H1 (cell line): Measurements from ENCODE around the gene MPPED2. TPM values are rescaled to one million over a fixed set of nuclear protein-coding genes. Genes with fewer than 3 reads are reported as not detected.

ENCODE experiments used
- CTCF ChIA-PET: fragments of 300-600 bp; sonication (Branson Sonifier 250); formaldehyde crosslinking; loops from one replicate; lab custom pipeline; 2021; ENCODE audit not compliant: partially characterized antibody; lab: Charles Lee
- POLR2A ChIA-PET: fragments of 300-600 bp; sonication (Branson Sonifier 250); formaldehyde crosslinking; loops from one replicate; lab custom pipeline; 2021; ENCODE audit warnings: inconsistent platforms; ENCODE audit not compliant: partially characterized antibody; lab: Charles Lee
- DNase-seq, 2 experiments: peaks; one replicate each; pipeline versions ENCODE4 v3.0.0 to v3.0.0-alpha.2; 2010 to 2022; ENCODE audit warnings: low spot score in 2 of 2, low read depth in 1 of 2, mixed read lengths in 1 of 2
- FAIRE-seq: peaks from 2 replicates; lab custom pipeline; 2011; peaks lifted over from hg19 to GRCh38; lab: Jason Lieb, UNC
- H2AFZ ChIP-seq: 2 replicates; pipeline ENCODE4 v1.8.1; 2012; ENCODE audit warnings: low read length, inconsistent platforms
- H2AK5ac ChIP-seq: 2 replicates; pipeline ENCODE4 v1.6.1; 2013; ENCODE audit warnings: low read depth, low read length
- H2BK120ac ChIP-seq: replicated peaks from 2 replicates; pipeline ENCODE3; 2013; ENCODE audit warnings: low read depth, low read length, inconsistent platforms
- H2BK12ac ChIP-seq: 2 replicates; pipeline ENCODE4 v1.6.1; 2013; ENCODE audit warnings: low read depth, low read length
- H2BK15ac ChIP-seq: 2 replicates; pipeline ENCODE4 v1.6.1; 2013; ENCODE audit warnings: low read length
- H2BK20ac ChIP-seq: 2 replicates; pipeline ENCODE4 v1.6.1; 2013; ENCODE audit warnings: low read length
- H2BK5ac ChIP-seq: 2 replicates; pipeline ENCODE4 v1.6.1; 2013; ENCODE audit warnings: low read depth, low read length
- H3K14ac ChIP-seq: 2 replicates; pipeline ENCODE4 v1.6.1; 2013; ENCODE audit warnings: inconsistent platforms; ENCODE audit not compliant: insufficient read length
- H3K18ac ChIP-seq: 2 replicates; pipeline ENCODE4 v1.6.1; 2013; ENCODE audit warnings: low read length; ENCODE audit errors: extremely low read depth
- H3K23ac ChIP-seq: 2 replicates; pipeline ENCODE4 v1.6.1; 2013; ENCODE audit warnings: inconsistent platforms; ENCODE audit not compliant: insufficient read length
- H3K23me2 ChIP-seq: 2 replicates; pipeline ENCODE4 v1.6.1; 2013; ENCODE audit warnings: low read depth, low read length
- H3K27ac ChIP-seq: 2 replicates; pipeline ENCODE4 v1.6.1; 2011; ENCODE audit warnings: low read depth, low read length, inconsistent platforms
- H3K27me3 ChIP-seq, 4 experiments: replicated peaks in 1 of 4; 1 replicate in 1 of 4; 2 replicates in 3 of 4; pipeline versions ENCODE4 v1.6.1 to v1.8.1; 2011 to 2013; ENCODE audit warnings: low read length in 3 of 4, mild to moderate bottlenecking in 3 of 4, inconsistent platforms in 2 of 4, mixed read lengths in 2 of 4, moderate library complexity in 1 of 4; ENCODE audit not compliant: control insufficient read depth in 3 of 4, insufficient read depth in 3 of 4; ENCODE audit errors: extremely low read depth in 1 of 4
- H3K36me3 ChIP-seq, 4 experiments: 2 replicates each; pipeline versions ENCODE4 v1.6.1 to v1.8.1; 2011 to 2013; ENCODE audit warnings: mild to moderate bottlenecking in 4 of 4, low read length in 3 of 4, moderate library complexity in 2 of 4, control low read depth in 1 of 4, inconsistent platforms in 1 of 4; ENCODE audit not compliant: insufficient read depth in 4 of 4, control insufficient read depth in 2 of 4
- H3K4ac ChIP-seq: replicated peaks from 2 replicates; pipeline ENCODE3; 2013; ENCODE audit warnings: low read length, low read depth, mixed read lengths, inconsistent platforms; ENCODE audit not compliant: insufficient read length
- H3K4me1 ChIP-seq, 4 experiments: replicated peaks in 1 of 4; 1 replicate in 1 of 4; 2 replicates in 3 of 4; pipeline versions ENCODE4 v1.6.1 to v1.8.1; 2011 to 2013; ENCODE audit warnings: low read length in 3 of 4, inconsistent platforms in 2 of 4, mixed read lengths in 1 of 4; ENCODE audit not compliant: insufficient read depth in 4 of 4, control insufficient read depth in 3 of 4
- H3K4me2 ChIP-seq, 2 experiments: 2 replicates each; pipeline versions ENCODE4 v1.6.1 to v1.8.1; 2011 to 2013; ENCODE audit warnings: low read depth in 2 of 2, low read length in 2 of 2, control low read depth in 1 of 2, inconsistent platforms in 1 of 2, mild to moderate bottlenecking in 1 of 2; ENCODE audit not compliant: insufficient read depth in 1 of 2
- H3K4me3 ChIP-seq, 4 experiments: fragments of 200-600, 300-600 bp in 1 of 4; sonication (generic), shearing (Covaris generic), sonication (Bioruptor Twin) in 1 of 4; 2 replicates each; pipeline versions ENCODE4 v1.5.1 to v1.8.1; 2011 to 2016; ENCODE audit warnings: low read length in 4 of 4, low read depth in 3 of 4, control low read depth in 2 of 4, inconsistent platforms in 2 of 4, mild to moderate bottlenecking in 2 of 4, mixed read lengths in 1 of 4, moderate library complexity in 1 of 4; ENCODE audit not compliant: insufficient read depth in 2 of 4; ENCODE audit errors: extremely low read depth in 1 of 4
- H3K56ac ChIP-seq: replicated peaks from 2 replicates; pipeline ENCODE3; 2013; ENCODE audit warnings: low read depth, mild to moderate bottlenecking, mixed read lengths, low read length, inconsistent platforms; ENCODE audit not compliant: insufficient read length
- H3K79me1 ChIP-seq: 2 replicates; pipeline ENCODE4 v1.6.1; 2013; ENCODE audit warnings: low read depth, low read length, control low read depth
- H3K79me2 ChIP-seq, 2 experiments: 2 replicates each; pipeline versions ENCODE4 v1.6.1 to v1.8.1; 2012 to 2013; ENCODE audit warnings: low read length in 2 of 2, mild to moderate bottlenecking in 2 of 2, inconsistent platforms in 1 of 2; ENCODE audit not compliant: insufficient read depth in 2 of 2, control insufficient read depth in 1 of 2
- H3K9ac ChIP-seq, 4 experiments: replicated peaks in 1 of 4; 1 replicate in 1 of 4; 2 replicates in 3 of 4; pipeline versions ENCODE4 v1.6.1 to v1.8.1; 2011 to 2013; ENCODE audit warnings: low read depth in 3 of 4, low read length in 3 of 4, control low read depth in 2 of 4, mild to moderate bottlenecking in 2 of 4, moderate library complexity in 2 of 4, inconsistent platforms in 1 of 4; ENCODE audit errors: extremely low read depth in 1 of 4
- H3K9me3 ChIP-seq, 2 experiments: 2 replicates each; pipeline versions ENCODE4 v1.6.1 to v1.8.1; 2012 to 2013; ENCODE audit warnings: mild to moderate bottlenecking in 2 of 2, moderate library complexity in 2 of 2, control low read depth in 1 of 2, inconsistent platforms in 1 of 2, low read depth in 1 of 2, low read length in 1 of 2, mixed read lengths in 1 of 2; ENCODE audit not compliant: insufficient read depth in 2 of 2
- H4K20me1 ChIP-seq, 2 experiments: replicated peaks in 1 of 2; 2 replicates each; pipeline versions ENCODE3 to v1.8.1; 2011 to 2013; ENCODE audit warnings: inconsistent platforms in 2 of 2, low read length in 2 of 2, mild to moderate bottlenecking in 1 of 2; ENCODE audit not compliant: insufficient read depth in 2 of 2, control insufficient read depth in 1 of 2
- H4K5ac ChIP-seq: 2 replicates; pipeline ENCODE4 v1.6.1; 2013; ENCODE audit warnings: low read length, low read depth, mixed read lengths, inconsistent platforms; ENCODE audit not compliant: insufficient read length
- H4K8ac ChIP-seq: 2 replicates; pipeline ENCODE4 v1.8.0; 2013; ENCODE audit warnings: mild to moderate bottlenecking, moderate library complexity, low read length, inconsistent platforms; ENCODE audit not compliant: insufficient read depth; ENCODE audit errors: extremely low read depth
- H4K91ac ChIP-seq: replicated peaks from 2 replicates; pipeline ENCODE3; 2013; ENCODE audit warnings: low read length, mixed read lengths, inconsistent platforms; ENCODE audit not compliant: insufficient read length
- CEBPB ChIP-seq: IDR thresholded peaks from 2 replicates; pipeline ENCODE4 v1.6.1; 2012; ENCODE audit warnings: low read depth, low read length
- GTF2F1 ChIP-seq: IDR thresholded peaks from 2 replicates; pipeline ENCODE4 v1.6.1; 2012; ENCODE audit warnings: low read depth, low read length, improper control_type of control experiment, borderline replicate concordance
- JUND ChIP-seq: IDR thresholded peaks from 2 replicates; pipeline ENCODE4 v1.6.1; 2011; ENCODE audit warnings: mild to moderate bottlenecking, improper control_type of control experiment, low read length
- WGBS, 2 experiments: shearing (Covaris generic) in 1 of 2; methylation state at CpG; one replicate each; pipeline versions ENCODE4 v1.1.6 to v1.1.7; 2013 to 2015; ENCODE audit warnings: low lambda C conversion rate in 2 of 2, mixed read lengths in 2 of 2, inconsistent platforms in 1 of 2, low coverage in 1 of 2, missing lambda C conversion rate in 1 of 2; ENCODE audit not compliant: insufficient replicate concordance in 2 of 2, insufficient coverage in 1 of 2, insufficient read length in 1 of 2; ENCODE audit errors: extremely low coverage in 1 of 2, missing lambda C conversion rate in 1 of 2; 5-methylcytosine and 5-hydroxymethylcytosine counted together
- polyA plus RNA-seq, 7 experiments: library from polyadenylated mRNA; depleted of rRNA in 3 of 7; stranded (reverse) in 5 of 7; unstranded in 2 of 7; fragments of >200 nt in 5 of 7; fragments of 200-250 nt in 2 of 7; gene quantifications; 1 replicate in 5 of 7; 2 replicates in 1 of 7; 4 replicates in 1 of 7; pipeline versions ENCODE4 v1.2.1 to v1.2.3, GENCODE V29; 2011 to 2013; ENCODE audit warnings: missing spikeins in 2 of 7, mixed read lengths in 2 of 7
- total RNA-seq: library from RNA; stranded (reverse); fragmentation: NEBNext Ultra II Directional; extraction: Animal tissue kit (Norgen Biotek cat#: 25700); gene quantifications from 2 replicates; pipeline ENCODE4 v1.2.1, GENCODE V29; 2021

The MPPED2 gene
- total and polyA plus RNA-seq, 2 of the 8 experiments (the other 6 are each of a cell fraction or from before 2014, with no cell fraction given) = 1.3 to 3.5 TPM

DNA sequence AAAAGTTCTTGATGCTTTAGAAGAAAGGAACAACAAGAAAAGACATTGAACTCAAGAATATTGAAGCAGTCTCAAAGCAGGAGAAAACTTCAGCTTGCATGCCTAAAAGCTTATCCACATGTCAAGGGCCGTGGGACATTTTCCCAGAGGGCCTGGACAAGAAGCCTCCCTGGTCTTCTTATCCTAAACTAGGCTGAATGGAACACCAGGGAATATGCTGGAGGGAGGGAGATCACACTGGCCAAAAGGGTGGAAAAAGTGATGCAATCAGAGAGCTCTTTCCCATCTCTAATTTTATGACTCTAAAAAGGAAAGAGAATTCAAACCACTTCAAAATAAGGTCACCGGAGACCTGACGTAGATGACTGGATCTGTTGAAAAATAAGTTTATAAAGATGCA is 107.2 kb downstream of the MPPED2 start:
- Histone ChIP-seq H3K18ac (no peak overlapping the region; the same call in 1 of the 2 replicates), H3K56ac (no peak overlapping the region), H3K4ac (no peak overlapping the region), H2BK15ac (no peak overlapping the region), H3K9me3 (no peaks in the 10 kb centered on the region), H2BK12ac (peak overlapping the region; percentile 10; the same call in 1 of the 2 replicates), H4K8ac (no peak overlapping the region), H3K9ac (no peak overlapping the region), H2BK120ac (no peak overlapping the region), H3K4me3 (no peak overlapping the region), H3K23ac (no peak overlapping the region), H3K4me1 (peaks cover 4 to 20% (median 14%) of the 10 kb centered on the region in 4 experiments; a peak in 5 of 7 replicates), H3K79me2 (no peaks in the 10 kb centered on the region), H2AFZ (peak overlapping the region; percentile 14; the same call in 1 of the 2 replicates), H4K91ac (no peak overlapping the region), H2BK5ac (no peak overlapping the region), H3K36me3 (no peaks in the 10 kb centered on the region), H3K4me2 (no peak overlapping the region), H3K27ac (no peak overlapping the region), H3K27me3 (no peaks in the 10 kb centered on the region), H3K23me2 (no peaks in the 10 kb centered on the region), H3K79me1 (no peaks in the 10 kb centered on the region), H2AK5ac (no peak overlapping the region), H4K20me1 (no peaks in the 10 kb centered on the region), H3K14ac (no peak overlapping the region), H2BK20ac (no peak overlapping the region; the same call in 1 of the 2 replicates), H4K5ac (no peak overlapping the region)
- DNase-seq (no peak), FAIRE-seq (peak; percentile 36)
- POLR2A ChIA-PET = interaction anchor here (1.4 kb wide), 1 partner anchor 11 kb away, joined by 3 read pairs; no protein-coding TSS in a partner anchor
- CTCF ChIA-PET = interaction anchor here (0.9 kb wide), 1 partner anchor 35 kb away, joined by 3 read pairs; no protein-coding TSS in a partner anchor
- TF ChIP-seq GTF2F1 (no peak), CEBPB (peak; percentile 86; the same call in 1 of the 2 replicates), JUND (peak; percentile 48; the same call in 1 of the 2 replicates)
- 88% methylated on average over 3 of the region's 3 CpGs; no CpG with 5 or more reads in 1 of the 2 experiments for WGBS, 2 experiments
